Right atrium auricular region (tissue), 2 donors: ENCODE data around the gene AASDHPPT. TPM values are rescaled to one million over a fixed set of nuclear protein-coding genes. Genes with fewer than 3 reads are reported as not detected.
A peak's percentile ranks its signal among the peaks of the same experiment; 100 is the strongest.

Source experiments
- DNase-seq: peaks from one replicate; pipeline ENCODE4 v3.0.0-alpha.2; 2019; ENCODE audit warnings: low spot score
- H3K27ac ChIP-seq, 2 donors: fragments of 200-600 bp; sonication (generic); 1 replicate in 1 of 2; 2 replicates in 1 of 2; pipeline ENCODE4 v1.5.1; 2016 to 2019
- H3K27me3 ChIP-seq, 2 donors: fragments of 200-600 bp; sonication (generic); one replicate each; pipeline versions ENCODE4 v1.5.1 to v1.6.0; 2017 to 2019
- H3K36me3 ChIP-seq: fragments of 200-600 bp; sonication (generic); one replicate; pipeline ENCODE4 v1.5.1; 2016
- H3K4me1 ChIP-seq, 2 donors: fragments of 200-600 bp; sonication (generic); one replicate each; pipeline versions ENCODE4 v1.5.1 to v1.6.0; 2017 to 2019
- H3K4me3 ChIP-seq, 2 donors: fragments of 200-600 bp; sonication (generic); 1 replicate in 1 of 2; 2 replicates in 1 of 2; pipeline ENCODE4 v1.5.1; 2017 to 2019; ENCODE audit warnings: mild to moderate bottlenecking in 1 of 2, moderate library complexity in 1 of 2
- H3K9me3 ChIP-seq, 2 donors: fragments of 200-600 bp; sonication (generic); one replicate each; pipeline ENCODE4 v1.5.1; 2019
- total RNA-seq, 2 donors: library from RNA; depleted of rRNA; stranded (reverse); fragments of >200 nt; gene quantifications; one replicate each; pipeline ENCODE4 v1.1.0, GENCODE V29; 2016
- TF ChIP-seq, protein P1 (sequence below), 2 donors: fragments of 200-600 bp; sonication (generic); IDR thresholded peaks; one replicate each; pipeline ENCODE4 v1.5.1; 2019; ENCODE audit warnings: antibody characterized with exemption in 2 of 2

AASDHPPT gene, protein sequence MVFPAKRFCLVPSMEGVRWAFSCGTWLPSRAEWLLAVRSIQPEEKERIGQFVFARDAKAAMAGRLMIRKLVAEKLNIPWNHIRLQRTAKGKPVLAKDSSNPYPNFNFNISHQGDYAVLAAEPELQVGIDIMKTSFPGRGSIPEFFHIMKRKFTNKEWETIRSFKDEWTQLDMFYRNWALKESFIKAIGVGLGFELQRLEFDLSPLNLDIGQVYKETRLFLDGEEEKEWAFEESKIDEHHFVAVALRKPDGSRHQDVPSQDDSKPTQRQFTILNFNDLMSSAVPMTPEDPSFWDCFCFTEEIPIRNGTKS
- total RNA-seq = 10 to 100 TPM; 29.9 to 42.7 TPM

DNA sequence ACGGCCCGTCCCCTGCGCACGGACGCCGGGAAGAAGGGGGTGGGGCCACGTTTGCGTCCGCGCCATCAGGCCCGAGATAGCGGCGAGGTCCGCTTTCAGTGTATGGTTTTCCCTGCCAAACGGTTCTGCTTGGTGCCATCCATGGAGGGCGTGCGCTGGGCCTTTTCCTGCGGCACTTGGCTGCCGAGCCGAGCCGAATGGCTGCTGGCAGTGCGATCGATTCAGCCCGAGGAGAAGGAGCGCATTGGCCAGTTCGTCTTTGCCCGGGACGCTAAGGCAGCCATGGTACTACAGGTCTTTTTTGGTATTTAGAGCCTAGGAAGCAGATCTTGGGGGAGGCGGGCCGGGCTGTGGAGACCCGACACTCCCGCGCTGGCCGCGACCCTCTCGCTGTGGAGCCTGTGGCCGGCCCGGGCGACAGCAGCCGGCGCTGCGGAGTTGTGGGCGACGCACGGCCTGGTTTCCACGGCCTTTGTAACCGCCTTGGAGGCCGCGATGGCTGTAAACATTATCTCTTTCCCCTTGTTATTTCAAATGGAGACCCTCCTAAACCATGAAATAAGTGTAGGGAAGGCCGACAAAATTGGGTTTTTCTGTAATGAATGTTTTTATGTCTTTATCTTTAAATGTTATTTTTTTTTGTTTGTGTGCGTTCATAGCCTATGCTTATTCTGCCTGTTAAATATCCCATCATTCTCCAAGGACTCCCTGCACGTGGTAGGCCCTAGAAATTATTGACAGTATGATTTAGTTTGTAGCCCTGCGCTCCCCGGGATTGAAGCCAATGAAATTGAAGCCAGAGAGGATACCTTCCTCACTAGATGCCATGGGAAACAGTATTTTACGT lies at the start of gene AASDHPPT:
TSS of gene AASDHPPT (plus strand) at position 54 of the 847 bp plus-strand sequence. CDS start at position 103, 49 bp downstream.
- Histone ChIP-seq H3K27me3 (no peaks in the 10 kb centered on the region), H3K9me3 (no peaks in the 10 kb centered on the region), H3K27ac (peak within 1 kb of the TSS; percentile 97 to 99), H3K4me3 (peak within 1 kb of the TSS; percentile 85 to 87), H3K36me3 (peaks cover 28% of the 10 kb centered on the region), H3K4me1 (peaks cover 0 to 56% of the 10 kb centered on the region in 2 donors)
- TF ChIP-seq, protein P1, sequence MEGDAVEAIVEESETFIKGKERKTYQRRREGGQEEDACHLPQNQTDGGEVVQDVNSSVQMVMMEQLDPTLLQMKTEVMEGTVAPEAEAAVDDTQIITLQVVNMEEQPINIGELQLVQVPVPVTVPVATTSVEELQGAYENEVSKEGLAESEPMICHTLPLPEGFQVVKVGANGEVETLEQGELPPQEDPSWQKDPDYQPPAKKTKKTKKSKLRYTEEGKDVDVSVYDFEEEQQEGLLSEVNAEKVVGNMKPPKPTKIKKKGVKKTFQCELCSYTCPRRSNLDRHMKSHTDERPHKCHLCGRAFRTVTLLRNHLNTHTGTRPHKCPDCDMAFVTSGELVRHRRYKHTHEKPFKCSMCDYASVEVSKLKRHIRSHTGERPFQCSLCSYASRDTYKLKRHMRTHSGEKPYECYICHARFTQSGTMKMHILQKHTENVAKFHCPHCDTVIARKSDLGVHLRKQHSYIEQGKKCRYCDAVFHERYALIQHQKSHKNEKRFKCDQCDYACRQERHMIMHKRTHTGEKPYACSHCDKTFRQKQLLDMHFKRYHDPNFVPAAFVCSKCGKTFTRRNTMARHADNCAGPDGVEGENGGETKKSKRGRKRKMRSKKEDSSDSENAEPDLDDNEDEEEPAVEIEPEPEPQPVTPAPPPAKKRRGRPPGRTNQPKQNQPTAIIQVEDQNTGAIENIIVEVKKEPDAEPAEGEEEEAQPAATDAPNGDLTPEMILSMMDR (IDR thresholded peaks at IDR 0.05) = peak in 1 of 2 donors; percentile 10
- no peak for DNase-seq

DNA sequence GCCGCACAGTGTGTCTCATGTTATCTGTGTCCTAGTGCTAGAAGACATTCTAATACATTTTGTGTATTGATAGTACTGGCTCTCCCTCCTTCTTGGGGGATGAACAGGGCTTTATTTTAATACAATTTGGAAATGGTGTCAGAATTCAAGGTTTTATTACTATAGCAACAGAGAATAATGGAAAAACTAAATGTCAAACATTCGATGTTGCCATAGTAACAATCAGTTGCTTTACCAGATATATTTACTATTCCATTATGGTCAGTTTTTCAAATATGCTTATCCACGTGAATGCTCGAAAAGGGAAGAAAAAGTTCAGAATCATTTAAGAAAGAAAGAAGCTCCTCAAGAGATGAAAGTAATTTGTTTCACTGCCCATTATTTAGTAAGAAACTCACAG lies 46.9 kb upstream of the AASDHPPT start:
- no peak overlapping the region for H3K4me3 ChIP-seq

DNA sequence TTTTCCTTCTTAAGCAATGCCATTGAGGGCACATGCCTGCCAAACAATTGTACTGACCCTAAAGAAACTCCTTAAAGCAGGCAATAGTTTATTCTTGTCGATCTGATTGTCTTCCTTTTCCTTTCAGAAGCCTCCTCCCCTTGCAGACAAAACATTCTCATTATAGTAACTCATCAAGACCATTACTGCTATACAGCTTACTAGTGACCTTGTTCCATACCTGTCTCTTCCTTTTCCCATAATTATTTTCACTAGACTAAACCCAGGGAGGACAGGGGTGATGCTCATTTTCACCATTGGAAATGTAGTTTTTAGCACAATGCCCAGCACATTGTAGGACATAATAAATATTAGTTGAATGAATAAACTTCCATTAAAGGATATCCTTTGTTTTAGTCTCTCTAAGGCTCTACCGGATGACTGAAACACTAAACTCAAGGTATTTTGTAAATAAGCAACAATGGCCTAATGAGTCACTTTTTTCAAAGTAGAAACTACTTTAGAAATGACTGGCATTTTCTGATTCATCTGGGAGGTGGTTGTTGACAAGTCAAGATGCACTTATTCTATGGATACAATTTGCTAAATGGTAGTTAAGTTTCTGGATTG lies 46.2 kb upstream of the AASDHPPT start:
- Histone ChIP-seq H3K36me3 (no peaks in the 10 kb centered on the region), H3K4me3 (no peak overlapping the region), H3K9me3 (no peaks in the 10 kb centered on the region), H3K27ac (no peak overlapping the region), H3K4me1 (no peaks in the 10 kb centered on the region), H3K27me3 (no peaks in the 10 kb centered on the region)
- DNase-seq = no peak
- TF ChIP-seq, protein P1 (IDR thresholded peaks at IDR 0.05) = no peak

More for the DNA sequence above, 46.9 kb upstream of the AASDHPPT start:
- TF ChIP-seq, protein P1 (IDR thresholded peaks at IDR 0.05) = no peak
- Histone ChIP-seq H3K4me1 (no peaks in the 10 kb centered on the region), H3K9me3 (no peaks in the 10 kb centered on the region), H3K36me3 (no peaks in the 10 kb centered on the region), H3K27me3 (no peaks in the 10 kb centered on the region), H3K27ac (no peak overlapping the region)
- no peak for DNase-seq

DNA sequence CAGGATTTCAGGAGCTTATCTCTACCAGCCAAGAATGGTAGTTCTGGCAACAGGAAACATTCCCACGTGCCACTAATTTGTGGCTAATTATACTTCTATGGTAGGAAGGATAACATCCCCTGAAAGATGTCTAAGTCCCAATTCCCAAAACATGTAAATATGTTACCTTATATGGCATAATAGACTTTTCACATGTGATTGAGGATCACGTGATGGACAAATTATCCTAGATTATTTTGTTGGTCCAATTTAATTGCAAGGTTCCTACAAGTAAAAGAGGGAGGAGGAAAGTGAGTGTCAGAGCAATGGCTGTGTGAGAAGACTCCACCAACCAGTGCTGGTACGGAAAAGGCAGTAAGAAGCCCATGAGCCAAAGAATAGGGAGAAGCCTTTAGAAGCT lies 45.5 kb upstream of the AASDHPPT start:
- no peak for DNase-seq
- Histone ChIP-seq H3K27me3 (no peaks in the 10 kb centered on the region), H3K4me3 (no peak overlapping the region), H3K27ac (no peak overlapping the region), H3K9me3 (no peaks in the 10 kb centered on the region), H3K36me3 (no peaks in the 10 kb centered on the region), H3K4me1 (no peaks in the 10 kb centered on the region)
- TF ChIP-seq, protein P1 (IDR thresholded peaks at IDR 0.05) = no peak

DNA sequence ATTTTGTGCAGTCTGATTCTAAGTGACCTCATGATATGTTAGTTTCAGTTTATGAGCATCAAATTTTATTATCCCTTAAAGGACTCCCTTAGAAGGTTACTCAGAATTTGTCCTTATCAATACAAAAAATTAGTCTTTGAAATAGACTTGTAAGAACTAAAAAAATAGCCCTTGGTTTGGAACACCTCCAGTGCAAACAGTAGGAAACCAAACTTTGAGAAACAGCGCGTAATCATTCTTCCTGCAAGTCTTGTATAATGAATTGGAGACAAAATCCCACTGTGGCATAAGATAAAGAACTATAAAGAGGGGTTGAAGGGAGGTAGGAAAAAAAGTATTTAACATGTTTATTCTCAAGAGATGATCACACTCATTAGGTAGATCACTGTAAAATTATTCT lies 44.6 kb upstream of the AASDHPPT start:
- Histone ChIP-seq H3K4me1 (no peaks in the 10 kb centered on the region), H3K27ac (no peak overlapping the region), H3K27me3 (no peaks in the 10 kb centered on the region), H3K4me3 (no peak overlapping the region), H3K36me3 (no peaks in the 10 kb centered on the region), H3K9me3 (no peaks in the 10 kb centered on the region)
- TF ChIP-seq, protein P1 (IDR thresholded peaks at IDR 0.05) = no peak
- no peak for DNase-seq
